ENCODE data around the gene PLAAT4. TPM values are rescaled to one million over a fixed set of nuclear protein-coding genes. Genes with fewer than 3 reads are reported as not detected.

Gene PLAAT4
- total RNA-seq, 2 donors from 2014 or later: 0.58 TPM; not detected in 1

DNA sequence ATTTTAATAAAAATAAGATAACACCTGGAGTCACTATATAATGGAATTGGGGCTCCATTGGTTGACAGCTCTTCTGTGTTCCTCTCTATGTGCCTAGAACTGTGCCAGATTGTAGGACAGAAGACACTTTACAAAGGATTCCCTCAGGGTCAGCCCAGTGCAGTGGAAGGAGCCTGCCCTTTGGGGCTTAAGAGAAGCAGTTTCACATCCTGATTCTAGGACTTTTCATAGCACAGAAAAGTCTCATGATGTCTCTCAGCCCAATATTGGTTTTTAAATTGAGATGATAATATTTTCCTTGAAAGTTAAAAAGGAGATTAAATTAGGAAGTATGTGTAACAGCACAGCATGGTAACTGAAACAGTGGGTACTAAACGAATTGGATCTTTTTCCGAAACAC, 7.1 kb downstream of the PLAAT4 start:
- peak; percentile 1 for DNase-seq
- no peaks in the 10 kb centered on the region for H3K27me3 Mint-ChIP-seq (ENCODE audit: insufficient read depth)
- H3K9me3 Mint-ChIP-seq: peaks cover 5% of the 10 kb centered on the region
- H3K36me3 ChIP-seq (ENCODE audit: control insufficient read depth, insufficient read depth, low read length): no peaks in the 10 kb centered on the region
- 100% methylated on average over 2 of the region's 2 CpGs; no CpG with 5 or more reads in 1 of the 2 experiments for WGBS, 2 experiments (ENCODE audit: insufficient coverage in 1 of 2, insufficient read length in 1 of 2)
- no peak overlapping the region for H3K27ac ChIP-seq (ENCODE audit: low read depth, low read length)
- H3K4me1 Mint-ChIP-seq: no peaks in the 10 kb centered on the region
- no peak overlapping the region for H3K4me3 ChIP-seq (ENCODE audit: low read length)
- H3K9me3 ChIP-seq (ENCODE audit: control insufficient read depth, low read length): no peaks in the 10 kb centered on the region
- H3K27ac Mint-ChIP-seq: no peak overlapping the region
- H3K4me1 ChIP-seq (ENCODE audit: control insufficient read depth, insufficient read depth, low read length): no peaks in the 10 kb centered on the region
- H3K27me3 ChIP-seq (ENCODE audit: control insufficient read depth, insufficient read depth, low read length, poor library complexity, severe bottlenecking): no peaks in the 10 kb centered on the region
- H3K36me3 Mint-ChIP-seq (ENCODE audit: low read depth): no peaks in the 10 kb centered on the region
- no peak overlapping the region for H3K9ac ChIP-seq (ENCODE audit: extremely low read depth, low read length, poor library complexity, severe bottlenecking)
- TF ChIP-seq, protein P1, sequence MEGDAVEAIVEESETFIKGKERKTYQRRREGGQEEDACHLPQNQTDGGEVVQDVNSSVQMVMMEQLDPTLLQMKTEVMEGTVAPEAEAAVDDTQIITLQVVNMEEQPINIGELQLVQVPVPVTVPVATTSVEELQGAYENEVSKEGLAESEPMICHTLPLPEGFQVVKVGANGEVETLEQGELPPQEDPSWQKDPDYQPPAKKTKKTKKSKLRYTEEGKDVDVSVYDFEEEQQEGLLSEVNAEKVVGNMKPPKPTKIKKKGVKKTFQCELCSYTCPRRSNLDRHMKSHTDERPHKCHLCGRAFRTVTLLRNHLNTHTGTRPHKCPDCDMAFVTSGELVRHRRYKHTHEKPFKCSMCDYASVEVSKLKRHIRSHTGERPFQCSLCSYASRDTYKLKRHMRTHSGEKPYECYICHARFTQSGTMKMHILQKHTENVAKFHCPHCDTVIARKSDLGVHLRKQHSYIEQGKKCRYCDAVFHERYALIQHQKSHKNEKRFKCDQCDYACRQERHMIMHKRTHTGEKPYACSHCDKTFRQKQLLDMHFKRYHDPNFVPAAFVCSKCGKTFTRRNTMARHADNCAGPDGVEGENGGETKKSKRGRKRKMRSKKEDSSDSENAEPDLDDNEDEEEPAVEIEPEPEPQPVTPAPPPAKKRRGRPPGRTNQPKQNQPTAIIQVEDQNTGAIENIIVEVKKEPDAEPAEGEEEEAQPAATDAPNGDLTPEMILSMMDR (conservative IDR thresholded peaks at IDR 0.05): no peak
- no peak overlapping the region for H3K4me3 Mint-ChIP-seq

DNA sequence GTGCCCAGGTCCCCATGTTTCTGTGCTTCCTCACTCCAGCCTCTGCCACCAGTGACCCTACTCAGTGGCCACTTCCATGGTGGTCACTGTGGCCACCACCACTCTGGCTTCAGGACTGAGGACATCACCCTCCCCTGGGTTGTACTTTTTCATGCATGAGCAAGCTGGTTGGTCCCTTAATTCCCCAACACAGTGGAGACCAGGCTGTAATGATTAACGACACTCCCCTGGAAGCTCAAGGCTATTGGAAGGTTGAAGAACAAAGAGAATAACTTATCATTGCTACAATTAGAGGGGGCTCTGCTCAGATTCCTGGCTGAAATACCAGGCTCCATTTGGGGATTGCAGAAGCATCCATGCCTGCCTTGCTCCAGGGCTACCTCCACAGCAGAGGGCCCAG, 10.5 kb downstream of the PLAAT4 start:
- peaks cover 17% of the 10 kb centered on the region for H3K9me3 Mint-ChIP-seq
- H3K27me3 ChIP-seq (ENCODE audit: control insufficient read depth, insufficient read depth, low read length, poor library complexity, severe bottlenecking): no peaks in the 10 kb centered on the region
- no peak overlapping the region for H3K27ac ChIP-seq (ENCODE audit: low read depth, low read length)
- no peak overlapping the region for H3K9ac ChIP-seq (ENCODE audit: extremely low read depth, low read length, poor library complexity, severe bottlenecking)
- H3K9me3 ChIP-seq (ENCODE audit: control insufficient read depth, low read length): no peaks in the 10 kb centered on the region
- 89 to 100% methylated on average over 1 of the region's 1 CpG for WGBS, 2 experiments (ENCODE audit: insufficient coverage in 1 of 2, insufficient read length in 1 of 2)
- H3K4me1 ChIP-seq (ENCODE audit: control insufficient read depth, insufficient read depth, low read length): no peaks in the 10 kb centered on the region
- DNase-seq: no peak
- no peaks in the 10 kb centered on the region for H3K4me1 Mint-ChIP-seq
- H3K4me3 Mint-ChIP-seq: no peak overlapping the region
- no peak overlapping the region for H3K4me3 ChIP-seq (ENCODE audit: low read length)
- H3K36me3 ChIP-seq (ENCODE audit: control insufficient read depth, insufficient read depth, low read length): no peaks in the 10 kb centered on the region
- no peak overlapping the region for H3K27ac Mint-ChIP-seq
- TF ChIP-seq, protein P1 (conservative IDR thresholded peaks at IDR 0.05): no peak
- H3K36me3 Mint-ChIP-seq (ENCODE audit: low read depth): peaks cover 3% of the 10 kb centered on the region
- H3K27me3 Mint-ChIP-seq (ENCODE audit: insufficient read depth): no peaks in the 10 kb centered on the region

DNA sequence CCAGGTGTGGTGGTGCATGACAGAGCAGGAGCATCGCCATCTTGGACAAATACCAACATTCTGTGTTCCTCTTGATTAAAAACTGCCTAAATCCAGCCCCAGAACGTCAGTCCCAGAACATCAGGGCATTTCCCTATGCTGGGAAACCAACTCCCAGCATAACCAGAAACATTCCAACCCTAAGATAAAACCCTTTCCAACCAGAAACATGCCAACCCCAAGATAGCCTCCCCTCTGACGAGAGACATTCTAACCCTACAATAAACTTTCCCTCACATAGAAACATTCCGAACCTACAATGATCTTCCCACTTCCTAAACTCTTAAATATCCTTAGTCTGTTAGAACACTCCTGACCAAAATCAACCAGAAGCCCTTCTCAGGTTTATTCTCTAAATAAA, 11.6 kb downstream of the PLAAT4 start:
- Histone ChIP-seq H3K4me1 (ENCODE audit: control insufficient read depth, insufficient read depth, low read length) (no peaks in the 10 kb centered on the region), H3K27ac (ENCODE audit: low read depth, low read length) (no peak overlapping the region), H3K27me3 (ENCODE audit: control insufficient read depth, insufficient read depth, low read length, poor library complexity, severe bottlenecking) (no peaks in the 10 kb centered on the region), H3K9ac (ENCODE audit: extremely low read depth, low read length, poor library complexity, severe bottlenecking) (no peak overlapping the region), H3K36me3 (ENCODE audit: control insufficient read depth, insufficient read depth, low read length) (no peaks in the 10 kb centered on the region), H3K9me3 (ENCODE audit: control insufficient read depth, low read length) (no peaks in the 10 kb centered on the region), H3K4me3 (ENCODE audit: low read length) (no peak overlapping the region)
- WGBS, 2 experiments (ENCODE audit: insufficient coverage in 1 of 2, insufficient read length in 1 of 2): 89 to 92% methylated on average over 2 to 4 of the region's 4 CpGs
- H3K27ac Mint-ChIP-seq: no peak overlapping the region
- TF ChIP-seq, protein P1 (conservative IDR thresholded peaks at IDR 0.05): no peak
- H3K4me1 Mint-ChIP-seq: no peaks in the 10 kb centered on the region
- DNase-seq: peak; percentile 5
- H3K27me3 Mint-ChIP-seq (ENCODE audit: insufficient read depth): no peaks in the 10 kb centered on the region
- no peak overlapping the region for H3K4me3 Mint-ChIP-seq
- H3K9me3 Mint-ChIP-seq: peaks cover 17% of the 10 kb centered on the region
- H3K36me3 Mint-ChIP-seq (ENCODE audit: low read depth): peaks cover 3% of the 10 kb centered on the region
